ENCODE results near the gene FANCD2. TPM values are rescaled to one million over a fixed set of nuclear protein-coding genes. Genes with fewer than 3 reads are reported as not detected.

Gene FANCD2
- total RNA-seq, 4 donors from 2014 or later: 4.9 to 23.2 (median 10.5) TPM

- peak overlapping the region; percentile 71 for H3K4me3 ChIP-seq
- H3K27me3 ChIP-seq: no peaks in the 10 kb centered on the region
- H3K4me1 ChIP-seq: peaks cover 43% of the 10 kb centered on the region
- DNase-seq (ENCODE audit: low spot score in 2 of 2): no peak
- TF ChIP-seq POLR2AphosphoS5 (IDR thresholded peaks at IDR 0.05) (no peak), EP300 (IDR thresholded peaks at IDR 0.05) (no peak), POLR2A (IDR thresholded peaks at IDR 0.05) (no peak), CTCF (IDR thresholded peaks at IDR 0.05) (no peak)
- H3K36me3 ChIP-seq: no peaks in the 10 kb centered on the region
- no peaks in the 10 kb centered on the region for H3K9me3 ChIP-seq
- peak overlapping the region; percentile 48 for H3K27ac ChIP-seq
- WGBS: 27% methylated on average over 2 of the region's 9 CpGs
These were observed 15.8 kb upstream of the FANCD2 start for GRCh38 chr3:10010421-10010877.

GRCh38 chr3:10010878-10011465 lies 15.3 kb upstream of the FANCD2 start:
- Histone ChIP-seq H3K9me3 (no peaks in the 10 kb centered on the region), H3K36me3 (no peaks in the 10 kb centered on the region), H3K27ac (peak overlapping the region; percentile 48), H3K4me3 (peak overlapping the region; percentile 71), H3K4me1 (peaks cover 46% of the 10 kb centered on the region), H3K27me3 (no peaks in the 10 kb centered on the region)
- WGBS: 0% methylated on average over 2 of the region's 51 CpGs
- peak; percentile 97 for DNase-seq (ENCODE audit: low spot score in 2 of 2)
- no peak for TF ChIP-seq EP300 (IDR thresholded peaks at IDR 0.05)
- TF ChIP-seq CTCF (IDR thresholded peaks at IDR 0.05): no peak
- no peak for TF ChIP-seq POLR2A (IDR thresholded peaks at IDR 0.05)
- TF ChIP-seq POLR2AphosphoS5 (IDR thresholded peaks at IDR 0.05): no peak

- 45% methylated on average over 6 of the region's 8 CpGs for WGBS
- no peak for TF ChIP-seq POLR2AphosphoS5 (IDR thresholded peaks at IDR 0.05)
- no peak for TF ChIP-seq CTCF (IDR thresholded peaks at IDR 0.05)
- no peak for TF ChIP-seq EP300 (IDR thresholded peaks at IDR 0.05)
- TF ChIP-seq POLR2A (IDR thresholded peaks at IDR 0.05): no peak
- H3K36me3 ChIP-seq: no peaks in the 10 kb centered on the region
- H3K4me3 ChIP-seq: peak overlapping the region; percentile 71
- no peak overlapping the region for H3K27ac ChIP-seq
- H3K4me1 ChIP-seq: peaks cover 51% of the 10 kb centered on the region
- no peaks in the 10 kb centered on the region for H3K9me3 ChIP-seq
- H3K27me3 ChIP-seq: no peaks in the 10 kb centered on the region
- no peak for DNase-seq (ENCODE audit: low spot score in 2 of 2)
These were observed 14.6 kb upstream of the FANCD2 start for GRCh38 chr3:10011631-10012030.

GRCh38 chr3:10012106-10012505 lies 14.1 kb upstream of the FANCD2 start:
- H3K4me3 ChIP-seq: no peak overlapping the region
- H3K4me1 ChIP-seq: peaks cover 51% of the 10 kb centered on the region
- no peaks in the 10 kb centered on the region for H3K9me3 ChIP-seq
- DNase-seq (ENCODE audit: low spot score in 2 of 2): no peak
- no peaks in the 10 kb centered on the region for H3K27me3 ChIP-seq
- no peak overlapping the region for H3K27ac ChIP-seq
- WGBS: 91% methylated on average over 7 of the region's 7 CpGs
- no peaks in the 10 kb centered on the region for H3K36me3 ChIP-seq
- TF ChIP-seq POLR2A (IDR thresholded peaks at IDR 0.05): no peak

- peaks cover 21% of the 10 kb centered on the region for H3K36me3 ChIP-seq
- peak overlapping the region; percentile 82 for H3K27ac ChIP-seq
- H3K4me3 ChIP-seq: no peak overlapping the region
- DNase-seq (ENCODE audit: low spot score in 2 of 2): peak; percentile 94 to 95
- no peaks in the 10 kb centered on the region for H3K9me3 ChIP-seq
- WGBS: 35% methylated on average over 8 of the region's 10 CpGs
- TF ChIP-seq EP300 (IDR thresholded peaks at IDR 0.05): no peak
- no peak for TF ChIP-seq CTCF (IDR thresholded peaks at IDR 0.05)
- TF ChIP-seq POLR2A (IDR thresholded peaks at IDR 0.05): no peak
- TF ChIP-seq POLR2AphosphoS5 (IDR thresholded peaks at IDR 0.05): no peak
- no peaks in the 10 kb centered on the region for H3K27me3 ChIP-seq
- H3K4me1 ChIP-seq: peaks cover 28% of the 10 kb centered on the region
These were observed 10.8 kb upstream of the FANCD2 start for GRCh38 chr3:10015461-10015904.

All from suprapubic skin (tissue), 4 donors.